ENCODE results near the gene DPF3. TPM values are rescaled to one million over a fixed set of nuclear protein-coding genes. Genes with fewer than 3 reads are reported as not detected.

Gene DPF3
- total and polyA plus RNA-seq, 2 experiments from 2014 or later, result 6.8 to 7.9 TPM

- no peak for TF ChIP-seq EZH2 (IDR thresholded peaks at IDR 0.05; ENCODE audit: insufficient read depth, poor library complexity, severe bottlenecking)
- no peak for TF ChIP-seq EZH2phosphoT487 (IDR thresholded peaks at IDR 0.05; ENCODE audit: insufficient read depth, low read depth)
- Histone ChIP-seq H3K4me3 (no peak overlapping the region), H3K27ac (peak overlapping the region; percentile 85), H3K9ac (0 out of 2 replicates have a peak overlapping the region, but pooled peaks have one; percentile 51), H3K9me2 (ENCODE audit: insufficient read depth) (no peaks in the 10 kb centered on the region), H3K4me2 (ENCODE audit: unreplicated experiment) (peak overlapping the region; percentile 52), H3K9me3 (ENCODE audit: low read depth) (no peaks in the 10 kb centered on the region), H3K27me3 (replicated peaks; ENCODE audit: insufficient read depth) (no peaks in the 10 kb centered on the region), H3F3A (ENCODE audit: insufficient read depth) (peaks cover 43% of the 10 kb centered on the region), H3K36me3 (ENCODE audit: low read depth) (no peaks in the 10 kb centered on the region), H2AFZ (no peak overlapping the region), H4K20me1 (ENCODE audit: insufficient read depth) (no peaks in the 10 kb centered on the region), H3K79me2 (ENCODE audit: insufficient read depth) (peaks cover 68% of the 10 kb centered on the region), H3K4me1 (ENCODE audit: insufficient read depth) (peaks cover 43% of the 10 kb centered on the region)
- in situ Hi-C loops (cut with MboI), result no loop called here
- no peak for DNase-seq
- 59 to 75% methylated on average over 2 of the region's 2 CpGs for WGBS, 2 experiments (ENCODE audit: low coverage in 1 of 2, low lambda C conversion rate in 2 of 2, missing lambda C conversion rate in 2 of 2)
Measured at GRCh38 chr14:72779679-72780078, 114.2 kb downstream of the DPF3 start.

GRCh38 chr14:72777636-72778035 is 116.3 kb downstream of the DPF3 start:
- H3K36me3 ChIP-seq (ENCODE audit: low read depth), result no peaks in the 10 kb centered on the region
- DNase-seq, result no peak
- no peaks in the 10 kb centered on the region for H4K20me1 ChIP-seq (ENCODE audit: insufficient read depth)
- no peaks in the 10 kb centered on the region for H3K9me2 ChIP-seq (ENCODE audit: insufficient read depth)
- no peak for TF ChIP-seq EZH2 (IDR thresholded peaks at IDR 0.05; ENCODE audit: insufficient read depth, poor library complexity, severe bottlenecking)
- TF ChIP-seq EZH2phosphoT487 (IDR thresholded peaks at IDR 0.05; ENCODE audit: insufficient read depth, low read depth), result no peak
- H3F3A ChIP-seq (ENCODE audit: insufficient read depth), result peaks cover 37% of the 10 kb centered on the region
- no peaks in the 10 kb centered on the region for H3K27me3 ChIP-seq (replicated peaks; ENCODE audit: insufficient read depth)
- in situ Hi-C loops (cut with MboI), result no loop called here
- no peak overlapping the region for H3K4me3 ChIP-seq
- H3K79me2 ChIP-seq (ENCODE audit: insufficient read depth), result peaks cover 68% of the 10 kb centered on the region
- WGBS, 2 experiments (ENCODE audit: low coverage in 1 of 2, low lambda C conversion rate in 2 of 2, missing lambda C conversion rate in 2 of 2), result 36 to 60% methylated on average over 2 of the region's 2 CpGs
- no peaks in the 10 kb centered on the region for H3K9me3 ChIP-seq (ENCODE audit: low read depth)
- no peak overlapping the region for H2AFZ ChIP-seq
- no peak overlapping the region for H3K9ac ChIP-seq
- no peak overlapping the region for H3K4me2 ChIP-seq (ENCODE audit: unreplicated experiment)
- H3K4me1 ChIP-seq (ENCODE audit: insufficient read depth), result peaks cover 43% of the 10 kb centered on the region
- H3K27ac ChIP-seq, result no peak overlapping the region

- in situ Hi-C loops (cut with MboI), result no loop called here
- no peaks in the 10 kb centered on the region for H4K20me1 ChIP-seq (ENCODE audit: insufficient read depth)
Measured at GRCh38 chr14:72776701-72777261, 117.1 kb downstream of the DPF3 start.

GRCh38 chr14:72775923-72776554 is 117.9 kb downstream of the DPF3 start:
- no peak overlapping the region for H2AFZ ChIP-seq
- H3K79me2 ChIP-seq (ENCODE audit: insufficient read depth), result peaks cover 76% of the 10 kb centered on the region
- no peaks in the 10 kb centered on the region for H3K9me2 ChIP-seq (ENCODE audit: insufficient read depth)
- no peak for TF ChIP-seq EZH2 (IDR thresholded peaks at IDR 0.05; ENCODE audit: insufficient read depth, poor library complexity, severe bottlenecking)
- no peak for TF ChIP-seq EZH2phosphoT487 (IDR thresholded peaks at IDR 0.05; ENCODE audit: insufficient read depth, low read depth)
- H3K4me3 ChIP-seq, result no peak overlapping the region
- H3K9ac ChIP-seq, result no peak overlapping the region
- H3K4me1 ChIP-seq (ENCODE audit: insufficient read depth), result peaks cover 28% of the 10 kb centered on the region
- H3K4me2 ChIP-seq (ENCODE audit: unreplicated experiment), result no peak overlapping the region
- 66 to 82% methylated on average over 2 of the region's 2 CpGs for WGBS, 2 experiments (ENCODE audit: low coverage in 1 of 2, low lambda C conversion rate in 2 of 2, missing lambda C conversion rate in 2 of 2)
- peaks cover 21% of the 10 kb centered on the region for H3F3A ChIP-seq (ENCODE audit: insufficient read depth)
- no peaks in the 10 kb centered on the region for H3K9me3 ChIP-seq (ENCODE audit: low read depth)
- no peak for DNase-seq
- in situ Hi-C loops (cut with MboI), result no loop called here
- no peaks in the 10 kb centered on the region for H3K27me3 ChIP-seq (replicated peaks; ENCODE audit: insufficient read depth)
- H3K27ac ChIP-seq, result no peak overlapping the region
- H4K20me1 ChIP-seq (ENCODE audit: insufficient read depth), result no peaks in the 10 kb centered on the region
- H3K36me3 ChIP-seq (ENCODE audit: low read depth), result no peaks in the 10 kb centered on the region

More at GRCh38 chr14:72776701-72777261, 117.1 kb downstream of the DPF3 start:
- Histone ChIP-seq H3K79me2 (ENCODE audit: insufficient read depth) (peaks cover 71% of the 10 kb centered on the region), H3K9me2 (ENCODE audit: insufficient read depth) (no peaks in the 10 kb centered on the region), H3F3A (ENCODE audit: insufficient read depth) (peaks cover 29% of the 10 kb centered on the region), H3K4me1 (ENCODE audit: insufficient read depth) (peaks cover 35% of the 10 kb centered on the region), H3K4me2 (ENCODE audit: unreplicated experiment) (no peak overlapping the region), H3K36me3 (ENCODE audit: low read depth) (no peaks in the 10 kb centered on the region), H3K27me3 (replicated peaks; ENCODE audit: insufficient read depth) (no peaks in the 10 kb centered on the region), H3K9ac (no peak overlapping the region), H3K27ac (no peak overlapping the region), H3K9me3 (ENCODE audit: low read depth) (no peaks in the 10 kb centered on the region), H3K4me3 (no peak overlapping the region), H2AFZ (no peak overlapping the region)
- 38 to 42% methylated on average over 8 of the region's 8 CpGs for WGBS, 2 experiments (ENCODE audit: low coverage in 1 of 2, low lambda C conversion rate in 2 of 2, missing lambda C conversion rate in 2 of 2)
- TF ChIP-seq EZH2 (IDR thresholded peaks at IDR 0.05; ENCODE audit: insufficient read depth, poor library complexity, severe bottlenecking) (no peak), EZH2phosphoT487 (IDR thresholded peaks at IDR 0.05; ENCODE audit: insufficient read depth, low read depth) (no peak)
- no peak for DNase-seq

All from GM23248 (cell line).